HG02973 (cell line): ENCODE measurements around the gene LCN12.

Source experiments
- ATAC-seq: cut with Tn5 transposase; IDR thresholded peaks from one replicate; pipeline ENCODE4 v1.9.1; 2021; ENCODE audit warnings: moderate library complexity; ENCODE audit not compliant: unreplicated experiment

Gene LCN12

DNA sequence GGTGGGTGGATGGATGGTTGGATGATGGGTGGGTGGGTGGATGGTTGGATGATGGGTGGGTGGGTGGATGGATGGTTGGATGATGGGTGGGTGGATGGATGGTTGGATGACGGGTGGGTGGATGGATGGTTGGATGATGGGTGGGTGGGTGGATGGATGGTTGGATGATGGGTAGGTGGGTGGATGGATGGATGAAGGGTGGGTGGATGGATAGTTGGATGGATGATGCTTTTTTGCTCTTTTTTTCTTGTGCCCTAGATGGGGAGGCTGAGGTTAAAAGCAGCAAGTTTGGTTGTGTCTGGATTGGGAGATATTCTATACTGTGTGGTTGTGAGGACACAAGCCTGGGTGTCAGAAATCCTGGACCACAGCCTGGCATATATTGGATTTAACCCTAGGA lies 5.4 kb downstream of the LCN12 start:
- no peak for ATAC-seq

DNA sequence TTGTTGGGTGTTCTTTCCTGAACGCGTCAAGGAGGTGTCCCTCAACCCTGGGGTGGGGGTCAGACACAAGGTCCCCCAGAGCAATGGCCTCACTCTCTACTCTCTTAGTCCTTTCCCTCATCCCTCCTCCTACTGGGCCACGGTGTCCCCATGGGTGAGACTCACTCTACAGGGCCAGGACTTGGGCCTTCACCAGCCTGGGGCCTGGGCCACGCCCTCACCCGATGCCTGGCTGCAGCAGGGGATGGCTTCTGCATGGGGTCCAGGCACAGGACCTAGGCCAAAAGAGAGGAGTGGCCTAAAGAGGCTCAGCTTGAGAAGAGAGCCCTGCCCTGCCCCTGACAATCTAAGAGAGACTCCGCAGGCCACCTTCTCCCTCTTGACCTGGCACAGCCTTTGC lies 5.8 kb downstream of the LCN12 start:
- no peak for ATAC-seq

DNA sequence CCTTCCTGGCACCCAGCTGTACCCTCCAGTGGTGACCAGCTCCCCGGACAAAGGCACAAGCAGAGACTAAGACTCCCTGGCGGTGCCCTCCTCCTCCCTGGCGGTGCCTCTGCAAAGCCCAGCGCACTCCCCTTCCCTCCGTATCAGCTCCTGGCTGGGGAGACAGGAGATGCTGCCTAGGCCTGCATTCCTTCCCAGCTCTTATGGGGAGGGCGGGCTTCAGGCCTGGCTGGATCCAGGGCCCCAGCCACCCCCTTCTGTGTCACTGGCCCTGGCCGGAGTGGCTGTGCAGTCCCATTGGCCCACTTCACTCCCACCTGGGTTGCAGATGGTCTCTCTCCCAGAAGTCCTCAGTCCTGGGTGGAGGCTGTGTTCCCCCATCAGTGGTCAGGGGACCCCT lies 6.4 kb downstream of the LCN12 start:
- no peak for ATAC-seq

DNA sequence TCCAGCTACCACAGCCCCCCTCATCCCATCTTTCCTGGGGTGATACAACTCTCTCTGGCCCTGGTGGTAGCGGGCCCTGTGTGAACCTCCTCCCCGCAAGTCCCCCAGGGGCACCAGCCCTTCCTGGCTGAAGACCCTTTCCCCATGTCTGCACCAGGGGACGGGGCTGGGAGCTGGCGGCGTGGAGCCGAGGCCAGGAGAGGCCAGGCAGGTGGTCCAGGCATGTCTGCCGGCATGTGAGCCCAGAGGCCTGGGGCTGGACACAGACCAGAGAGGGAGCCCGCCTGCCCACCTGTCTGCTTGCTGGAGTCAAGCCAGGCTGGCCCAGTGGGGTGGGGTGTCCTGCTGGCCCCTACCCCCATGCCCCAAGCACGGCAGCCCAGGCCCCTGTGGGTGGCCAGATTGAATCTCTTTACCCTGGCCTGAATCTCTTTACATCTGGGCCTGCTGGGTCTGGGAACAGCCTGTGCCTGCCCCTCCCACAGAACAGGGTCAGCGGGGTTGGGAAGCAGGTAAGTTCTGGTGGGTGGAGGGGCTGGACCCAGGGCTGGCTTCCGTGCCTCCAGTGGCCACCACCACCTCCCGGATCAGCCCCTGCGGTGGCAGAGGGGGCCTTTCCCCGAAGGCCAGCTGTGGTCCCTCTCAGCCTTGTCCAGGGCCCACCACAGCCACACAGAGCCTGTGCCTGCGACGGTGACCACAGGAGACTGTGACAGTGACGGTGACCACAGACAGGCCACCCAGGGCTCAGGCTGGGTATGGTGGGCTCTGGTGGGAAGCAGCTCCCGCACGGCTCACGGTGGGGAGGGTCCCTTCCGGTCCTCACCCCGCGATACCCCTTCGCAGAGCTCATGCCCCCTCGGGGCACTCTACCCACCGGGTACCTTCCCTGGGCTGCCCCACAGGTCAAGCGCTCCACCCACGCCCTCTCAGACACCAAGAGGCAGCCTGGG lies 7.1 kb downstream of the LCN12 start:
- ATAC-seq = no peak

DNA sequence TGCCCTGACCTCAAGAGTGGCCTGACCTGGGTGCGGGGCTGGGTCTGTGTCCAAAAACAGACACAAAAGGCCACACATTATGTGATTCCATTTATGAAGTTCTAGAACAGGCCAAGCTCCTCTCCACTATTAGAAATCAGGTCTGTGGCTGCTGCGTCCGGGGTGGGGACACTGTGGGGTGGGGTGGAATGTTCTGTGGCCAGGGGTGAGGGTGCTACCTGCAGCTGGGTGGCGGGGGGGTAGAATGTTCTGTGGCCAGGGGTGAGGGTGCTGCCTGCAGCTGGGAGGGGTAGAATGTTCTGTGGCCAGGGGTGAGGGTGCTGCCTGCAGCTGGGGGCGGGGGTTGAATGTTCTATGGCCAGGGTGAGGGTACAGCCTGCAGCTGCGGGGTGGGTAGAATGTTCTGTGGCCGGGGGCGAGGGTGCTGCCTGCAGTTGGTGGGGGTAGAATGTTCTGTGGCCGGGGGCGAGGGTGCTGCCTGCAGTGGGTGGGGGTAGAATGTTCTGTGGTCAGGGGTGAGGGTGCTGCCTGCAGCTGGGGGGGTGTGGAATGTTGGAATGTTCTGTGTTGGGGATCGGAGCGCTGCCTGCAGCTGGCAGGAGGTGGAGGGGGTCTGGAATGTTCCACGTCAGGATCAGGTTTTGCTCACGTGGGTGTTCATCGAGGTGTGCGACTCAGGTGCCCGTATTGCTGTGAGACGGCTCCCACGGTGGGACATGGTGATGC lies 8.3 kb downstream of the LCN12 start:
- ATAC-seq = no peak

DNA sequence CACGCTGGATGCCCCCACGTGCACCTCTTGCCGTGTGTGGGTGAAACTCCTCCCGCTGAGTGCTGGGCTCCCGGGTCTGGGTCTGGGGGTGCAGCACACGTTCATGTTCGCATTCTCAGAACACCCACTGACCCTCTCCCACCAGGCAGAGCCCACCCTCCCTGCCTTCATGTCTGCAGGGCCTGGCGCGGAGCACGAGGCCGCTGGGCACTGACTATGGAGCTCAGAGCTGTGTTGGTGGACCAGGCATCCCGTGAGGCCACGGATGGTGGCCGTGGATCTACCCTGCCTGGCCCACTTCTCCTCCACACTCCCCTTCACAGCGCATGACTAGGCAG lies 8.8 kb downstream of the LCN12 start:
- ATAC-seq = no peak

DNA sequence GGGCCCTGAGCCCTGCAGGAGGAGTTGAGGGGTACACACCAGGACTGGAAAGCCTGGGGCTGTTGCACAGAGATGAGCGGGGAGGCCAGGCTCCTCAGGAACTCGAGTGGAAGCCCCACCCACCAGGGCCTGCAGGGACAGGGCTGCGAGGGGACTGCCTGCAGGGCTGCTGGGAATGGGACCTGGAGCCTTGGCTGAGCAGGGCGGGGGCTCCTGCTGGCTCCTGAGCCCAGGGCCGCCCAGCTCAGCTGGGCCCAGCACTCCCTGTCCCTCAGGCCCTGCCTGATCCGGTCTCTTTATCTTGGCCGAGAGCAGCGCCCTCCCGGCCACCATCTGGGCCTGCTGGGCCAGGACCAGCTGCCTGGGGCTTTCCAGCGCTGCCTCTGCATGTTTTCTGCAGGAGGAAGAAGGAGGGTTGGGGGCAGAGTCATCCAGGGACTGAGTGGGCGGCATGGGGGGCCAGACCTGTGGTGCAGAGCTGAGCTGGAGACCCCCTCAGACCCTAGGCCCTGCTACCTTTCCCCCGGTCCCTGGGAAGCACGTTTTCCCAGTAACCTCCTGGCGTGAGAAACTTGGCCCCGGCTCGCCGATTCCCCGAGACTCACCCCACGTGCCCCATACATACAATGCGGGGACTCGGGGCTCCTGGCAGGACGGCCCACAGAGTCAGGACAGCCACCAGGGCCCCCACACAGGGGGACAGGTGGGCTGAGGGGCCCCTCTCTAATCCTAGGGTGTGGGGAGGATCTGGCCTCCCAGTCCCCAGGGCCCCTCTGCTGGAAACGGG lies 9.4 kb downstream of the LCN12 start:
- no peak for ATAC-seq

DNA sequence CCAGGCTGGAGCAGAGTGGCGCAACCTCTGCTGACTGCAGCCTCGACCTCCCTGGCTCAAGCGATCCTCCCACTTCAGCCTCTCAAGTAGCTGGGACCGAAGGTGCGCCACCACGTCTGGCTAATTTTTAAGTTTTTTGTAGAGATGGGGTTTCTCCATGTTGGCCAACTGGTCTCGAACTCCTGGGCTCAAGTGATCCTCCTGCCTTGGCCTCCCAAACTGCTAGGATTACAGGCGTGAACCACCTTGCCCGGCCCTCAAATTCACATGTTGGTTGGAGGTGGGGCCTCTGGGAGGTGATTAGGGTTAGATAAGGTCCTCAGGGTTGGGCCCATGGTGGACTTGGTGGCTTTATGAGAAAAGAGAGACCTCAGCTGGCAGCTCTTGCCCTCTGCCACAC lies 10.1 kb downstream of the LCN12 start:
- no peak for ATAC-seq

DNA sequence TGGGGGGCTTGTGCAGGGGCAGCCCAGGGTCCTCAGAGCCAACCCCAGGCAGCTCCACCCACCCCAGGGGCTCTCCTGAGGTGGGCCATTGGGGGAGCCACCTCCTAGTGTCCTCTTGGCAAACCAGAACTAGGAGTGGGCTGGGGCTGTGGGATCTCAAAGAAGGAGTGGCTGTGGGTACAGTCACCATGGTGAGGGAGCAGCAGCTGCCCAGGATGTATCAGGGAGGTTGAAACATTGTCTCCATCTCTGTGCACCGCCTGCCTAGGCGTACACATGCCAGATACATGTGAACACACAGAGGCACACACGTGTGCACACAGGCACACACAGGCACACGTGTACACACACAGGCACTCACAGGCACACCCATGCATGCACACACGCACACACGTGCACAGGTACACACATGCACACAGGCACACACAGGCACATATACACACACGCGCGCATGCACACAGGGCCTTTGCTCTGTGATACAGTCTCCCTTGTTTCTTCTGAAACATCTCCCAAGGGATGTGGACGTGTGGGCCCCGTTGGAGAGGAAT lies 10.7 kb downstream of the LCN12 start:
- ATAC-seq = no peak

DNA sequence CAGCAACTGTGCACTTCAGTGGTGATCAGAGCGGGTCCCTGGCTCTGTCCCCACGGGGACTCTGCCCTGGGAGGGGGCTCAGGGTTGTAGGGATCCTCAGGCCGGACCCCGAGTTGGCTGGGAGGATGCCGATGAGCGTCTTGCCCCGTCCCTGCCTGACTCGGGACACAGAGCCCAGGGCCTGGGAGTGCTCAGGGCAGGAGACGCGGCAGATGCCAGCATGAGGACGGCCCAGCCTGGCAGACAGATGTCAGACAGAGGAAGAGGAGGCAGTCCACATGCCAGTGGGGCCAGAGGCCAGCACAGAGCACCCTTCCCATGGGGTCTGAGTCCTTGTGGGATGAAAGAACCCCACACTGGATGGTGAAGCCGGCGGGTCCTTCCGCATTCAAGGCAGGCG lies 11.3 kb downstream of the LCN12 start:
- ATAC-seq = no peak

DNA sequence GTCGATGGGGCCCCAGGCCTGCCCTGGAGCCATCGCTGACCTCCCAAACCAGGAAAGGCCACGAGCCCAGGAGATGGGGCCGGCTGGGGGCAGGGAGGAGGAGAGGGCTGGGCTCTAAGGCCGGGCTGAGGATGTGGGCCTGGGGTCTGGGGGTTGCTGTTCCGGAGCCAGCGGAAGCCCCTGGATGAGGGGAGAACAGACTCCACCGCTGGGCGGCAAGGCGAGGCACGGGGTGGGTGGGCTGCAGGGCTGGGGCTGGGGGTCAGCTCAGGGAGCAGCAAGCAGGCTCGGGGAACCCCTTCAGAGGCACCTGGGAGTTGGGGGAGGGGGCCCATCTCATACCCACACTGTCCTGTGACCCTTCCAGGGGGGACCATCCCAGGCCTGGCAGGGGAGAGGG lies 11.7 kb downstream of the LCN12 start:
- ATAC-seq = no peak

DNA sequence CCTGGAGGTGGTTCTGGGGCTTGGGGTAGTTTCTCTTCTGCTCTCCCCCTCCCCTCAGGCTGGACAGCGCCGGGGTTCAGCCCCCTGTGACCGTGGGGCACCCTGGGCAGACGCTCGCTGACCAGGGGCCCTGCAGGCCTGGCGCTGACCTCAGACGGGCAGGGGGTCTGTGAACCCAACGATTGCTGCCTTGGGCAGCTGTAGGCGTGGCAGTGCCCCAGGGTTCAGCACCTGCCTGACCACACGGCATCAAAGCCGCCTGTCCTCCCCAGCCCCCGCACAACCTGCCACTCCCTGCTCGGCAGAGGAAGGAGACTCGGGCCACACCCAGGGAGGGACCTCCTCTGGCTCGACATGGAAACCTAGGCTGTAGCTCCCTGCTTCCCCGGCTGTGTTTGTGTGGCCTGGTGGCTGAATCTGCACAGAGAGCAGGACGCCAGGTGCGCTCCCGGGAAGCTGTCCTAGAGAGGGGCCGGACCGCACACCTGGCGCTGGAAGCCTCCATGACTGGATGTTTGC lies 12.2 kb downstream of the LCN12 start:
- ATAC-seq = no peak

DNA sequence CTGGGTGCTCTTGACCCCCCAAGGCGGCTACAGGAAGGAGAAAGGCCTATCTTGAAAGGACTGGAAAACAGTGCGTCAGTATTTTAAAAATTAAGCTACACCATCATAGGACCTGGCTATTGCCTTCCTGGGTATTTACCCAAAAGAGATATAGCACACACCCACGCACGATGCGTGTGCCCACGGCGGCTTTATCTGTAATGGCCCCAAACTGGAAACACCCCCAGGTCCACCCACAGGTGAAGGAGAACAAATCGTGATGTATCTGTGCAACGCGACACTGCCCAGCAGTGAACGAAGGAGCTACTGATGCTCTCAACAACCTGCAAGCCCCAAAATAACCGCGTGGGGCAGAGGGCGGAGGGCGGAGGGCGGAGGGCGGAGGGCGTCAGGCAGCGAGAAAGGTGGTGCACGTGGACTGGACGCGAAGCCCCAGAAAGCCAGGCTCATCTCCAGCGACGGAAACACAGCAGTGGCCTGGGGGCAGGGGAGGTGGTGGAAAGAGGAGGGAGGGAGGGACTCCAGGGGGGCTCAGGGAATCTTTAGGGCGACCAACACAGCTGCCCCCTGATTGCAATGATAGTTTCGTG lies 12.9 kb downstream of the LCN12 start:
- ATAC-seq = no peak

DNA sequence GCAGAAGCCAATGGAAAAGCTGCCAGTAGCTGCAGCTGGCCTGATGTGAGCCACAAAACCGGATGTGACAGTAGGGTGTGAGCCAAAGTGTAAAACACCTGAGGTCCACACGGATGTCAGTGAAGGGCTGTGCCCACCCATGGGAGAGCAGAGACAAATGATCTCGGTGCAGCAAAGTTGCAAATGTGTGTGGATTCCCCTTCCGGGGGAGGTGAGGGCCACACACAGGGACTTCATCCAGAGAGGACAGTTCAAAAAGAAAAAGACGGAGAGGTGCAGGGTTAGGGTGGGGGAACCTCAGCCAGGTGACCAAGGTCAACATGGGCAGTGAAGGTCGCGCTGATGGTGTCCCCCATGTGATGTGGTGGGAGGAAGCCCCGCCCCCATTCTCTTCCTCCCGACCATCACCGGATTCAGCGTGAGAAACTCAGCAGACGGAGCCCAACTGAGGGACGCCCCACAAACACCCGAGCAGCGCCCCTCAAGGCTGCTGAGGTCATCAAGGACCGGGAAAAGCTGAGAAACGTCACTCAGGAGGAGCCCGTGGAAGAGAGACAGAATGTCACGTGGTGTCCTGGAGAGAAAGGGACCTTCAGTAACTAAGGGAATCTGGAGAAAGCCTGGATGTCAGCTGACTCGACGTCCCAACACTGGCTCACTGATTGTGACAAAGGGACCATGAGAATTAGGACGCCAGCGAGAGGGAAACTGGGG lies 13.9 kb downstream of the LCN12 start:
- no peak for ATAC-seq

DNA sequence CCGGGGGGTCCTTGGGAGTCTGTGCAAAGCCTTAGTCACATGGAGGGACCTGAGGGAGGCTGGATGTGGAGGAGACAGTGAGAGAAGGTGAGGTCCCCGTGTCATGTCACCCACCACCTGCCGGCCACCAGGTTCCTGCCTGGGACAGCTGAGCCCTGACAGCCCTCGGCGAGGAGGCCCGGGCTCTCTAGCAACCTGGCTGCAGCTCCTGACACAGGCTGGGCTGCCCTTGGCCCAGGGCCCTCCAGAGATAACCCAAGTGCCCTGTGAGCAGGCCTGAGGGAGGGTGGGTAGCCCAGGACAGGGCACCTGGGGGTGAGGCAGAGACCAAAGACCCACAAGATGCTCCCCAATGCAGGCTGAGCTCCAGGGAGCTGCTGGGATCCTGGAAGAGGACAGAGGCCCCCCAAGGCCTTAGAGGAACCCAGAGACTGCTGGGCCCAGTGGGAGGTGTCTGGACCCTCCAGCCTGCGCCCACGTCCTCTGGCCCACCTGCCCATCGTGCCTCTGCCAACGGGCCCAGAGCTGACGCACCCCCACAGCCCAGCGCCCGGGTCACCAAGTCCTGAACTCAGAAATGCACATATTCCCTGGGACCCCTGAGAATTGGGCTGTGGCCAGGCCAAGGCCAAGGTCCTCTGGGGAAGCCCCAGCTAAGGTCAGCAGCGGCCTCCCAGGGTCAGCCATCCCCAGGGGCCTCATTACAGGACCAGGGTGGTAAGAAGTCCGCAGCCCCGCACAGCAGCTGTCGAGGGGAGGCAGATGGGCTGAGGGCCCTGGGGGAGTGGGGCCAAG lies 16.5 kb downstream of the LCN12 start:
- ATAC-seq = no peak

DNA sequence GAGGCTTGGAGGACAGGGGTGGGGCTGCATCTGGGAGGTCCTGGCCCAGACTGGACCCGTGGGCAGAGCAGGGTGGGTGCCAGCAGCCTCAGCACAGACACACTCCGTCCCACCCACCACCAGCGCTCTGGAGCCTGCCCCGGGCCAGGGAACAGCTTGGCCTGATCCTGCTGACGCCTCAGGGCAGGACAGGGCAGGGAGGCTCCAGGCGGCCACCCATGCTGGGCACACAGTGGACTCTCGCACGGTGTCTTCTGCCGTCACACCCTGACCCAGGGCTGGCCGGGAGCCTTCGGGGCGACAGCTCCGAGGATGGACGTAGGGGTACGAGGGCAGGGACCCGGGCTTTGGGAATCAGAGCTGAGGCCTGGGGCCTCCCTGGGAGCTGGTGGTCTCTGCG lies 17.1 kb downstream of the LCN12 start:
- no peak for ATAC-seq

DNA sequence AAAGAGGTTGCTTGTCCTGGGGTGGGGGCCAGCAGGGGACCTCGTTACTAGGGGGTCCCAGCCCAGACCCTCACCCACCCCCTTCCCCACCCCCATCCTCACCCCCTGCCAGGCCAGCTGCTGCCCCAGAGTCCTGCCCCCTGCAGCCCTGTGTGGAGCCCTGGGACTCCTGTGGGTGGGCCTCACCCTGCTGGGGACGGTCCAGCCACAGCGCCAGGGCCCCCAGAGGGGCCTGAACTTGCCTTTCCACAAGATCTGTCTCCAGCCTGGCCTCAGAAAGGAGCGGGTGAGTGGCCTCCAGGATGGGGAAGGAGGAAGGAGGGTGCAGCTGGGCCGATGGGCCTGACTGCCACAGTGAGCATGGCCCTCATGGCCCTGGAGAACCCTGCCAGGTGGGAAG lies 17.7 kb downstream of the LCN12 start:
- no peak for ATAC-seq

DNA sequence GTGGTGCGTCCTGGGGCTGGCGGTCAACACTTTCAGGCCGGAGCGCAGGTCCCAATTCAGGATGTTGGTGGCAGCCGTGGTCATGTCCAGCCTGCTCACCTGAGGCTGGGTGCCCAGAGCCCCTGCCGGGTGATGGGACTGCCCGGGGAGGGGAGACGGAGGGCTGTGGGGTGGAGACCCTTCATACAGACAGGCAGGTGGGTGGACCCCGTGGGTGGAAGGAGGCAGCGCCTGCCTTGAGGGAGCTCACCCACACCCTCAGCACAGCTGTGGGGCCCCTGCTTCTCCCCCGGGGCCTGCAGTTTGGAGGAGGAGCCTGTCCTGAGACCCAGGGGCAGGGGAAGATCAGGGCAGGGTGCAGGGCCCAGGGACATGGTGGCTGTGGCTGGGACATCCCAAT lies 18.3 kb downstream of the LCN12 start:
- no peak for ATAC-seq

DNA sequence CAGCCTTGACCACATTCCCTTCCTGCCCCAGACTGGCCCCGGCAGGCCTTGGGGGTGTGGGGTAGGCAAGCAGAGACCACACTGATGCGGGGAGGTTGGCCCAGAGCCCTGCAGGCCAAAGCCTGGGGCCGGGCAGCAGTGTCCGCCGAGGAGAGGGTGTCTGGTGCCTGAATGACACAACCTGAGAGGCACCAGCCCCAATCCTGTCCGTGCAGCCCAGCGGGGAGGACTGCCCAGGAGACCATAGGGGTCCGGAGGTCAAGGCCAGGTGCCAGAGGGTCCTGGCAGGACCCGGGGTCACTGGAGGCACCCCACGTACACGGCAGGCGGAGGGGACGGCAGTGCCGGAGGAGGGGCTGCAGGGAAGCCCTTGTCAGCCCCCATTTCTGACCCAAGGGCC lies 19.7 kb downstream of the LCN12 start:
- no peak for ATAC-seq
